WTC11 (cell line): ENCODE measurements around the gene HAO1. TPM values are rescaled to one million over a fixed set of nuclear protein-coding genes. Genes with fewer than 3 reads are reported as not detected.

Experiments used
- ATAC-seq: fragments of 200-7000 bp; cut with Tn5 transposase; 2 replicates; pipeline ENCODE4 v1.10.0; 2021; ENCODE audit warnings: mild to moderate bottlenecking, moderate library complexity
- CTCF ChIA-PET: fragments of 300-600 bp; sonication (Branson Sonifier 250); formaldehyde crosslinking; loops from one replicate; lab custom pipeline; 2021; ENCODE audit warnings: antibody characterized with exemption; lab: Charles Lee
- POLR2A ChIA-PET: fragments of 350-600 bp; sonication (Branson Sonifier 250); formaldehyde crosslinking; loops from one replicate; lab custom pipeline; 2021; ENCODE audit warnings: antibody characterized with exemption; lab: Charles Lee
- DNase-seq: peaks from one replicate; pipeline ENCODE4 v3.0.0; 2021; ENCODE audit warnings: low spot score
- H3K27ac Mint-ChIP-seq: 2 replicates; pipeline ENCODE4 v1.8.0; 2021; ENCODE audit warnings: mixed read lengths
- H3K27me3 Mint-ChIP-seq: 2 replicates; pipeline ENCODE4 v1.8.0; 2021; ENCODE audit warnings: low read depth, mild to moderate bottlenecking, moderate library complexity, mixed read lengths
- H3K36me3 Mint-ChIP-seq: 2 replicates; pipeline ENCODE4 v1.8.0; 2021; ENCODE audit warnings: mixed read lengths
- H3K4me1 Mint-ChIP-seq: 2 replicates; pipeline ENCODE4 v1.8.0; 2022; ENCODE audit warnings: mixed read lengths
- H3K4me3 Mint-ChIP-seq: 2 replicates; pipeline ENCODE4 v1.8.0; 2021; ENCODE audit warnings: mild to moderate bottlenecking, moderate library complexity, mixed read lengths
- H3K9me3 Mint-ChIP-seq: 2 replicates; pipeline ENCODE4 v1.8.0; 2021; ENCODE audit warnings: mixed read lengths
- ARID4B ChIP-seq: sonication (generic); formaldehyde crosslinking; IDR thresholded peaks from 2 replicates; pipeline ENCODE4 v1.8.0; 2023; ENCODE audit warnings: missing genetic modification reagents, mild to moderate bottlenecking, borderline replicate concordance
- CTCF ChIP-seq: fragments of 200-600 bp; IDR thresholded peaks from 2 replicates; pipeline ENCODE4 v1.8.0; 2022; ENCODE audit warnings: antibody characterized with exemption
- GABPB1 ChIP-seq: sonication (generic); formaldehyde crosslinking; IDR thresholded peaks from 2 replicates; pipeline ENCODE4 v1.8.1; 2023; ENCODE audit warnings: mild to moderate bottlenecking, missing genetic modification reagents
- IRF1 ChIP-seq: sonication (generic); formaldehyde crosslinking; IDR thresholded peaks from 2 replicates; pipeline ENCODE4 v1.8.0; 2023; ENCODE audit warnings: missing genetic modification reagents
- MLX ChIP-seq: sonication (generic); formaldehyde crosslinking; IDR thresholded peaks from 2 replicates; pipeline ENCODE4 v1.8.1; 2023; ENCODE audit warnings: mild to moderate bottlenecking, missing genetic modification reagents, moderate library complexity
- MXD4 ChIP-seq: fragments of 250-450 bp; sonication (Bioruptor Pico); IDR thresholded peaks from 2 replicates; pipeline ENCODE4 v1.8.0; 2021; ENCODE audit warnings: mild to moderate bottlenecking, moderate library complexity, borderline replicate concordance
- MYBL2 ChIP-seq: sonication (generic); formaldehyde crosslinking; IDR thresholded peaks from 2 replicates; pipeline ENCODE4 v1.8.1; 2023; ENCODE audit warnings: mild to moderate bottlenecking, moderate library complexity, missing genetic modification reagents
- RELA ChIP-seq: sonication (generic); formaldehyde crosslinking; IDR thresholded peaks from 2 replicates; pipeline ENCODE4 v1.8.1; 2022; ENCODE audit warnings: missing genetic modification reagents, mild to moderate bottlenecking, borderline replicate concordance
- TCF7 ChIP-seq: sonication (generic); formaldehyde crosslinking; IDR thresholded peaks from 2 replicates; pipeline ENCODE4 v1.8.0; 2022; ENCODE audit warnings: mild to moderate bottlenecking, low read depth, missing genetic modification reagents, moderate library complexity
- ZNF423 ChIP-seq: fragments of 250-450 bp; sonication (Bioruptor Pico); IDR thresholded peaks from 2 replicates; pipeline ENCODE4 v2.1.2; 2022; ENCODE audit warnings: mild to moderate bottlenecking, moderate library complexity
- ZNF532 ChIP-seq: fragments of 250-450 bp; sonication (Bioruptor Pico); IDR thresholded peaks from 2 replicates; pipeline ENCODE4 v1.9.0; 2021; ENCODE audit warnings: mild to moderate bottlenecking, borderline replicate concordance
- total RNA-seq: library from RNA; stranded (reverse); gene quantifications from 3 replicates; pipeline ENCODE4 v1.2.3, GENCODE V29; 2021

The HAO1 gene
- total RNA-seq, 1 experiment from 2014 or later, result not detected

GRCh38 chr20:7980332-7981046, 40.2 kb upstream of the HAO1 start:
- ATAC-seq, result peak; percentile 46; the same call in 1 of the 2 replicates
- Mint-ChIP-seq H3K27me3 (peaks cover 28% of the 10 kb centered on the region), H3K36me3 (no peaks in the 10 kb centered on the region), H3K9me3 (no peaks in the 10 kb centered on the region)
- TF ChIP-seq MXD4 (CRISPR knock-in tag) (no peak), GABPB1 (CRISPR knock-in tag) (0 out of 2 replicates have a peak, but pooled peaks have one; percentile 12), CTCF (0 out of 2 replicates have a peak, but pooled peaks have one; percentile 41)
- TF ChIP-seq, all 79 proteins: peak for 2
- Mint-ChIP-seq H3K4me3 (no peak overlapping the region; the same call in 1 of the 2 replicates), H3K4me1 (peaks cover 22% of the 10 kb centered on the region), H3K27ac (no peak overlapping the region)
- POLR2A ChIA-PET, result no interaction called here
- DNase-seq, result peak; percentile 17
- CTCF ChIA-PET, result interaction anchor here (0.7 to 1.5 kb wide), 15 partner anchors 9 to 742 kb away, joined by 3 to 10 read pairs (median 4); partner anchors contain the start of gene TMX4

- Mint-ChIP-seq H3K27me3 (peaks cover 9% of the 10 kb centered on the region), H3K4me3 (no peak overlapping the region), H3K27ac (no peak overlapping the region), H3K4me1 (peaks cover 6% of the 10 kb centered on the region), H3K9me3 (no peaks in the 10 kb centered on the region)
- CTCF ChIA-PET, result no interaction called here
- no peak for ATAC-seq
- POLR2A ChIA-PET, result no interaction called here
- DNase-seq, result no peak
- TF ChIP-seq RELA (CRISPR knock-in tag), result no peak
- TF ChIP-seq, all 79 proteins: peak for 0
- H3K36me3 Mint-ChIP-seq, result no peaks in the 10 kb centered on the region
Measured at GRCh38 chr20:7977709-7978108, 37.5 kb upstream of the HAO1 start.

GRCh38 chr20:7975851-7976414, 35.7 kb upstream of the HAO1 start:
- TF ChIP-seq TCF7 (CRISPR knock-in tag), result no peak
- no peak for TF ChIP-seq ZNF532
- TF ChIP-seq, all 79 proteins: peak for 0
- no peaks in the 10 kb centered on the region for H3K36me3 Mint-ChIP-seq
- ATAC-seq, result no peak
- ChIA-PET POLR2A (no interaction called here), CTCF (no interaction called here)
- H3K4me1 Mint-ChIP-seq, result peaks cover 6% of the 10 kb centered on the region
- H3K9me3 Mint-ChIP-seq, result no peaks in the 10 kb centered on the region
- H3K4me3 Mint-ChIP-seq, result no peak overlapping the region
- DNase-seq, result no peak
- H3K27me3 Mint-ChIP-seq, result no peaks in the 10 kb centered on the region; the same call in 1 of the 2 replicates
- no peak overlapping the region for H3K27ac Mint-ChIP-seq

- H3K36me3 Mint-ChIP-seq, result no peaks in the 10 kb centered on the region
- no peaks in the 10 kb centered on the region; the same call in 1 of the 2 replicates for H3K27me3 Mint-ChIP-seq
- CTCF ChIA-PET, result interaction anchor here (1.0 kb wide), 1 partner anchor 784 kb away, joined by 6 read pairs; no protein-coding TSS in a partner anchor
- no peaks in the 10 kb centered on the region for H3K9me3 Mint-ChIP-seq
- POLR2A ChIA-PET, result no interaction called here
- H3K27ac Mint-ChIP-seq, result no peak overlapping the region
- no peak for ATAC-seq
- no peak overlapping the region for H3K4me3 Mint-ChIP-seq
- no peaks in the 10 kb centered on the region for H3K4me1 Mint-ChIP-seq
- no peak for DNase-seq
- TF ChIP-seq ZNF423 (no peak), MYBL2 (no peak), ARID4B (CRISPR knock-in tag) (no peak), IRF1 (no peak), MLX (CRISPR knock-in tag) (no peak)
Measured at GRCh38 chr20:7974785-7975435, 34.7 kb upstream of the HAO1 start.
